ENCODE measurements around the gene CLK2. TPM values are rescaled to one million over a fixed set of nuclear protein-coding genes. Genes with fewer than 3 reads are reported as not detected.

CLK2 gene
- total and polyA plus RNA-seq, 2 of the 13 experiments (the other 11 are each of a cell fraction or from before 2014, with no cell fraction given), result 20.1 to 73.5 TPM

GRCh38 chr1:155308493-155309422, 35.5 kb upstream of the CLK2 start, which contains the start of gene FDPS (continued):
- peak; percentile 31; the same call in 1 of the 2 replicates for TF ChIP-seq TOPORS (CRISPR knock-in tag; IDR thresholded peaks at IDR 0.05)
- TF ChIP-seq HNRNPK (IDR thresholded peaks at IDR 0.05; ENCODE audit: low read depth, low read length, poor library complexity, severe bottlenecking), result no peak
- TF ChIP-seq WIZ (CRISPR knock-in tag; IDR thresholded peaks at IDR 0.05), result peak; percentile 41; the same call in 1 of the 2 replicates
- TF ChIP-seq BATF2 (CRISPR knock-in tag; IDR thresholded peaks at IDR 0.05), result no peak
- TF ChIP-seq NCOA2 (CRISPR knock-in tag; IDR thresholded peaks at IDR 0.05), result peak; percentile 59; the same call in 1 of the 2 replicates
- peak; percentile 93 for TF ChIP-seq ELF1 (CRISPR knock-in tag; IDR thresholded peaks at IDR 0.05)
- TF ChIP-seq TSC22D2 (CRISPR knock-in tag; IDR thresholded peaks at IDR 0.05; ENCODE audit: borderline replicate concordance), result 0 out of 2 replicates have a peak, but pooled peaks have one; percentile 20
- peak; percentile 71 to 84 for TF ChIP-seq POLR2A (IDR thresholded peaks at IDR 0.05; ENCODE audit: insufficient read depth in 1 of 2, low read depth in 2 of 2, low read length in 2 of 2)
- TF ChIP-seq LCORL (IDR thresholded peaks at IDR 0.05), result no peak
- peak; percentile 72; the same call in 1 of the 2 replicates for TF ChIP-seq LCORL (CRISPR knock-in tag; IDR thresholded peaks at IDR 0.05)
- peak; percentile 95 for TF ChIP-seq GABPB1 (CRISPR knock-in tag; IDR thresholded peaks at IDR 0.05)
- TF ChIP-seq PHF21A (CRISPR knock-in tag; IDR thresholded peaks at IDR 0.05), result peak; percentile 77
- TF ChIP-seq GPN1 (CRISPR knock-in tag; IDR thresholded peaks at IDR 0.05; ENCODE audit: borderline replicate concordance), result no peak
- 0 out of 2 replicates have a peak, but pooled peaks have one; percentile 40 for TF ChIP-seq ARID3A (IDR thresholded peaks at IDR 0.05; ENCODE audit: low read depth, low read length)
- TF ChIP-seq CSRNP1 (CRISPR knock-in tag; IDR thresholded peaks at IDR 0.05), result peak; percentile 21; the same call in 1 of the 2 replicates
- peak; percentile 95 for TF ChIP-seq GATAD1 (CRISPR knock-in tag; IDR thresholded peaks at IDR 0.05)
- TF ChIP-seq GMEB2 (CRISPR knock-in tag; IDR thresholded peaks at IDR 0.05; ENCODE audit: low read depth), result peak; percentile 74
- TF ChIP-seq HCFC1 (IDR thresholded peaks at IDR 0.05; ENCODE audit: low read depth, low read length), result peak; percentile 89
- TF ChIP-seq SKI (IDR thresholded peaks at IDR 0.05; ENCODE audit: partially characterized antibody), result peak; percentile 20
- 0 out of 2 replicates have a peak, but pooled peaks have one; percentile 41 for TF ChIP-seq HIC2 (CRISPR knock-in tag; IDR thresholded peaks at IDR 0.05; ENCODE audit: low read depth)
- peak; percentile 51; the same call in 1 of the 2 replicates for TF ChIP-seq ZNF138 (CRISPR knock-in tag; IDR thresholded peaks at IDR 0.05; ENCODE audit: low read depth)
- TF ChIP-seq ETV5 (CRISPR knock-in tag; IDR thresholded peaks at IDR 0.05; ENCODE audit: borderline replicate concordance), result peak; percentile 92; the same call in 1 of the 2 replicates

All from HepG2 (cell line).